DMS79 (cell line): ENCODE results near the gene CHID1.

Source experiments
- DNase-seq: peaks from one replicate; lab custom pipeline; 2025; lab: John Stamatoyannopoulos, UW

The CHID1 gene

GRCh38 chr11:887589-887988 is 23.0 kb downstream of the CHID1 start:
- DNase-seq: no peak

GRCh38 chr11:886568-886967 is 24.0 kb downstream of the CHID1 start:
- DNase-seq: no peak

DNA sequence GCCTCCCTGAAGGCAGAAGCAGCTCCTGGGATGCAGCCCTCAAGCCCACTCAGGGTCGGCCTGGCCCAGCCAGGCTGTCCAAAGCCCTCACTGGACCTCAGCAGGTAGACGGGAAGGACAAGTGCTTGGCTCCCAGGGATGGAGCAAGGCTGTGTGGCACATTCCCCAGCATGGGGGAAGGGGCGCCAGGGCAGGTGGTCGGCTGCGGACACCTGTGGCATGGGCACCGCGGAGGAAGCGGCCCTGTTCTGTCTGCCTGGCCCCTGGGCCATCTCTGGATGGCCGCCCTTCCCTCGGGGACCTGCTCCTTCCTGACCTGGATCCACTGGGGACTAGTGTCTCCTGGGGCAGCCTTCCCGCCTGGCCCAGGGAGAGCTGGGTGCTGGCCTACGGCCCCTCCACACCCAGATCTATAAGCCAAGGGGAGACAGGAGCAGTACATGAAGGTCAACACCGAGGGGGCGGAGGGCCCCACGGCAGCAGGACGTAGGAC is 26.0 kb downstream of the CHID1 start:
- no peak for DNase-seq

DNA sequence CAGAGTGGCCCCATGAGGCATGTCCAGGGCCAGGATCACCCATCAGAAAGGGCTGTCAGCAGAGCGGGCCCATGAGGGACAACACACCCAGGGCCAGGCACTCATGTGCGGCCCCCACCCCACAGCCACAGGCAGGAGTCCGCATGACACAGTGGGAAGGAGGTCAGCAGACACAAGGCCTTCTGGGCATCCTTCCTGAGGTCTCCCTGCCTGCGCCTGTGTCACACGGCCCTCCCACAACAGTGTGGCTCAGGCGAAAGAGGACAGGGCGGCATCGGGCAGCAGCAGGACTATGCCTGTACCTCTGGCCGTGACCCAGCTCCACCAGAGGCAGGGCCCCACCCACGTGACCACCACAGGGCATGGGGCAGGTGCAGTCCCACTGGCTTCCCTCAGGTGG is 27.1 kb downstream of the CHID1 start:
- DNase-seq: no peak

- DNase-seq: no peak
Observed at GRCh38 chr11:882596-882995, 28.0 kb downstream of the CHID1 start.

GRCh38 chr11:880447-880846 is 30.2 kb downstream of the CHID1 start:
- DNase-seq: no peak

DNA sequence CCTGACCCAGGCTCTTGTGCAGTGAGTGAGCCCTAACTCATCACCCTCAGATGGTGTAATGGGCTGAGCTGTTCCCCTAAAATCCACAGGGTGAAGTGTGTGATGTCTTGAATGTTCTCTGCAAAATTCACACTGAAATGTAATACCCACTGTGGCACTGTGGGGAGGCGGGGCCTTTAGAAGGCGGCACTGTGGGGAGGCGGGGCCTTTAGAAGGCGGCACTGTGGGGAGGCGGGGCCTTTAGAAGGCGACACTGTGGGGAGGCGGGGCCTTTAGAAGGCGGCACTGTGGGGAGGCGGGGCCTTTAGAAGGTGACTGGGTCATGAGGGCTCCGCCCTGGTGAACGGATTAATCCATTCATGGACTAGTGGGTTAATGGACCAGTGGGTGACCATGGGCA is 33.0 kb downstream of the CHID1 start:
- no peak for DNase-seq

DNA sequence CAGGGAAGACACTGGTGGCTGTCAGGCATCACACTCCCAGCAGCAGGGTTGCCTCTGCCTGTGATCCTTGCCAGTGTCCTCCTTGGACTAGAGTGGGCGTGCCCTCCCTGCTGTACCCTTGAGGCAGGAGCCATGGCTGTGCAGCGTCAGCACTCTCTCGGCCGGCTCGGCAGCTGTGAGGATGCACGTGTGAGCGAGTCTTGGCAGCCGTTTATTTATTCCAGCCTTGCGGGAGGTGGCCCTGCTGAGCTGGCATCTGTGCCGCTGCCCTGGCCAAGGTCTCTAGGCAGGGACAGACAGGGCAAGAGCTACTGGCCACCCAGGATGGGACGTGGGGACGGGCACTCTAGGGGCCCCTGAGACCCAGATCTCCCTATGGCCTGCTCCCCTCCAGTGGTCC is 34.1 kb downstream of the CHID1 start:
- DNase-seq: peak; percentile 15

DNA sequence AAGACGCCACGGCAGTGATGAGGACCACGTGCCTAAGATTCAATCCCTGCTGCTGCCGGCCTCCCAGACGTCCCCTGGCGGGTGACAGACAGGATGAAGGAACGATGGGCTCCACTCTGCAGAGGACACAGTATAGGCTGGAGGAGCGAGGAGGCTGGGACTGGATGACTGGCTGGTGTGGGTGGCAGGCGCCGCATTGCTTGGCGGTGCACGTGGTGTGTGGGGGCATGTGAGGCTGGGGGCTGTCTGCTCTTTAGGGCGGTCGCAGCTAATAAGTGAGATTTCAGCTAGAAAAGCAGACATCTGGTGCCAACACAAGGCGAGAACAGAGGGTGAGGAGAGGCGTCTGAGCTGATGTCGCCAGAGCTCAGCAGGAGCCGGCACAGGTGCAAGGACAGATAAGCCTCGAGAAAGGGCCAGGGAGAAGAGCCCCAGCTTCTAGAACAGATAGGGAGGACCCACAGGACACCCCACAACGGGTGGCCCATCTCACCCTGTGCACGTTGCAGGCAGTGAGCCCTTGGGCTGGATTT is 34.8 kb downstream of the CHID1 start:
- DNase-seq: no peak

DNA sequence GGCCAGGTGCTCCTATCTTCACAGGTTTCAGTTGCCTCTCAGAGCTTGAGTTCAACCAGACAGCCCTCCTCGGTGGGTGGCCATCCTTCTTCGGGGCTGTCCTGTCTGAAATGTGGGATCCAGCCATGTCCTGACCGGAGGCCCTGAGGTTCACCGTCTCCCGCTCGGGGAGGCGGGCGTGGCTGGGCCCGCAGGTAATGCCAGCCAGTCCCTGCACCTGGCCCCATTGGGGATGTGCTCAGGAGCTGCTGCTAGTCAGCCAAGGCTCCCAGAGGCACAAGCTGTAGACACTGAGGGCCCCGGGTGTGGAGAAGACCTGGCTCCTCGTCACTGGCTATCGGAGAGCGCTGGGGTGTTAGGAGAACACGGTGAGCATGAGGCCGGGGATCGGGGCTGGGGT is 35.4 kb downstream of the CHID1 start:
- DNase-seq: no peak

GRCh38 chr11:873706-874105 is 36.9 kb downstream of the CHID1 start:
- no peak for DNase-seq

- no peak for DNase-seq
Observed at GRCh38 chr11:872799-873198, 37.8 kb downstream of the CHID1 start.

GRCh38 chr11:871472-871871 is 39.1 kb downstream of the CHID1 start:
- DNase-seq: no peak

GRCh38 chr11:870418-870817 is 40.2 kb downstream of the CHID1 start:
- DNase-seq: no peak

GRCh38 chr11:870127-870413 is 40.5 kb downstream of the CHID1 start:
- no peak for DNase-seq

DNA sequence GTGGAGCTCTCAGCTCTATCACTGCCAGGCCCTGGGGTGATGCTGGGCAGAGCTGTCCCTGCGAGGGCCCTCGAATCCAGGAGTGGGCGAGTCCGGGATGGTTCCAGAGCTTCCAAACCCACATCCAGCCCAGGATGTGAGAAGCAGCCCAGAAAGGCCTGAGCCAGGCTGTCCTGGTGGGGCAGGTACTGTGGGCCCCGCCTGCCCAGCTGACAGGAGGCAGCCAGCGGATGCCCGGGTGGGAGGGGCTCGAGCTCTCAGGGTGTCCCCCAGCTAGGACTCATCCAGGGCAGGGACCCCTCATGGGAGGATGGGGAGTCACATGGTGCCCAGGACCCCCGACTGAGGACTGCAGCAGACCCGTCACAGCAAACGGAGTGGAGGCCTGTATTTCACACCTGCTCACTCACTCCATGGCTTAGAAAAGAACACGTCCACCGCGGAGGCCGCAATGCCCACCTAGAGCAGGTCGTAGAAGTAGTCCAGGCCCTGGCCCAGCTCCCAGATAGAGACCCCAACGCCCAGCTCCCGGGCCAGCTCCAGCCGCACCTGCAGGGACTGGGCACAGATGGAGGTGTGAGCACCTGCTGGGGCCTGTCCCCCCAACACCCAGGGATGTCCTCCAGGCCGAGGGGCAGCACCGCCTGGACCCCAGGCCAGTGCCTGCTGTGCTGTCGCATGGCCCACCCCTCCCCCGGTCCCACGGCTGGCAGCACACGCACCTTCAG is 41.0 kb downstream of the CHID1 start:
- DNase-seq: no peak

DNA sequence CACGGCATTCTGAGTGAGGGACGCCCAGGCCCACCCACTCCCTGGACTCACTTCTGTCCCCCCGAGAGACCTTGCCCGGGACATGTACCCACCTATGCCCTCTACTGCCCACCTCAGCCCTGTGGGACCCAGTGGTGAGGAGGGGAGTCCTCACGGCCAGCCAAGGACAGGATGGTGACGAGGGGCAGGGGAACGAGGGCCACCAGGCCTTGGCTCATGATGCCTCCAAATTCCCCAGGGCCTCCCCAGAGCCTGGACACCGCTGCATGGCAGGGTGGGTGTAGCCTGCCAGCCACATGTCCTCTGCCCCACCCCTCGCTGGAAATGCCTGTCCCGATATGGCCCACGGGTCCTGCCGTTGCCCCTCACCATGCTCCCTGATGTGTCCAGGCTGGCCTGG is 41.8 kb downstream of the CHID1 start:
- no peak for DNase-seq

DNA sequence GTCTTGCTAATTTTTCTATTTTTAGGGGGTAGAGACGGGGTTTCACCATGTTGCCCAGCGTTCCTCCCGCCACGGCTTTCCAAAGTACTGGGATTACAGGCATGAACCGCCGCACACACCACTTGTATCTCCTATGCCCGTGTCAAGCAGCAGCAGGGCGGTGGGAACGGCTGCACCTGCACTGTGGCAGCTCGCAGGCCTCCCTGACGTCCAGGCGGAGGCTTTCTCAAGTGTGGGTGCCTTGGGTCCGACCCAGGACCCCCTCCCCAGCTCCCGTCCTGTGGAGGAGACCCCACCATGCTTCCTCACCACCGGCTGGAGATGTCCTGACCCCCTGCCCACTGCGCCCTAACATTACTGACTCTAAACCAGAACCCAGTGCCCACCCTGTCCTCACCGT is 42.2 kb downstream of the CHID1 start:
- no peak for DNase-seq

DNA sequence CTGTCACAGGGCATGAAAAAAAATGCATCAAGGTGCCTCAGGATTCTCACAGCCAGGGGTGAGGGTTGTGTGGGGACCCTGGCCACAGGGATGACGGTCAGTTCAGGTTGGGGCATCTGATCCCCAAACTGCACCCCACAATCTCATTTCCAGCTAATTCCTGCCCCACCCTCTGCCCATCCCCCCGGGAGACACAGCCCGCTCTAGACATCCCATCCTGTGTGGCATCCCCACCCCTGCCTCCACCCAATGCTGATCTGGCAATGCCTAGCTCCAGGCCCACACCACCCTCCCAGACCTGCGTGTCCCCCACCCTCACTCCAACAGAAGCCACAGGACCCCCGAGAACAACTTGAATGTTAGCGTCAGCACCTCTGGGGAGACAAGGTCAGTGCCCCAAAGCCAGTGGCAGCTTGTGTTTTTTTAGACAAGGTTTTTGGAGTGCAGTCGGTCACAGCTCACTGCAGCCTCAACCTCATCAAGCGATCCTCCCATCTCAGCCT is 42.7 kb downstream of the CHID1 start:
- DNase-seq: no peak

GRCh38 chr11:866481-866880 is 44.1 kb downstream of the CHID1 start:
- DNase-seq: no peak

- DNase-seq: no peak
Observed at GRCh38 chr11:865462-866430, 44.9 kb downstream of the CHID1 start.

DNA sequence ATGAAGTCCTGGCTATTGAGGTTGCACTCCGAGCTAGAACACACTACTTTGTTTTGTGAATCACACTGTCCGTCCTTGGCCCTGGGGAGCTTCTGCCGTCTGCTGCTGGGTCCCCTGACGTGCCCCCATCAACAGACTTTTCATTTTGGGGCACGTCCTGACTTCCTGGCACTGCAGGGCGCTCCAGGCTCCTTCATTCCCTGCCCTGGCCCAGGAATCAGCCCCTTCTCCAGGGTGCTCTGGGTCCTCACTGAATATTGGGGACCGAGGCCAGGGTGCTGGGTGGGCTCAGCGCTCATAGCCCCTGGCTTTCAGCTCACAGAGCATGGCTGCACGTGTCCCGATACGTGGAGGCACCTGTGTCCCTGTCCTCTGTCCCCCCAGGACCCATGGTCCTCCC is 45.7 kb downstream of the CHID1 start:
- no peak for DNase-seq
